Calu3 (cell line): ENCODE results near the gene FLNA. TPM values are rescaled to one million over a fixed set of nuclear protein-coding genes. Genes with fewer than 3 reads are reported as not detected.
A peak's percentile ranks its signal among the peaks of the same experiment; 100 is the strongest.

Experiments used
- BruUV-seq: library from RNA; stranded (reverse); fragments of 400-500 nt; replicated peaks from 2 replicates; lab custom pipeline; 2021; lab: Mats Ljungman, UMichigan
- CTCF ChIA-PET: fragments of 300-600 bp; sonication (Branson Sonifier 250); formaldehyde crosslinking; loops from one replicate; lab custom pipeline; 2022; ENCODE audit warnings: antibody characterized with exemption; lab: Charles Lee
- DNase-seq: peaks from one replicate; pipeline ENCODE4 v3.0.0; 2022
- H3K27ac Mint-ChIP-seq: one replicate; pipeline ENCODE4 v1.8.0; 2022; ENCODE audit warnings: mixed read lengths; ENCODE audit not compliant: unreplicated experiment
- H3K27me3 Mint-ChIP-seq: one replicate; pipeline ENCODE4 v1.8.0; 2022; ENCODE audit warnings: mixed read lengths; ENCODE audit not compliant: unreplicated experiment
- H3K36me3 Mint-ChIP-seq: one replicate; pipeline ENCODE4 v1.8.0; 2022; ENCODE audit warnings: mild to moderate bottlenecking, moderate library complexity, mixed read lengths; ENCODE audit not compliant: insufficient read depth, unreplicated experiment
- H3K4me1 Mint-ChIP-seq: one replicate; pipeline ENCODE4 v1.8.0; 2022; ENCODE audit warnings: mild to moderate bottlenecking, low read depth, mixed read lengths; ENCODE audit not compliant: unreplicated experiment
- H3K4me3 Mint-ChIP-seq: one replicate; pipeline ENCODE4 v1.8.0; 2022; ENCODE audit warnings: mild to moderate bottlenecking, low read depth, moderate library complexity, mixed read lengths; ENCODE audit not compliant: unreplicated experiment
- H3K9me3 Mint-ChIP-seq: one replicate; pipeline ENCODE4 v1.8.0; 2022; ENCODE audit warnings: low read depth, mixed read lengths; ENCODE audit not compliant: unreplicated experiment
- CTCF ChIP-seq: fragments of 200-600 bp; IDR thresholded peaks from one replicate; pipeline ENCODE4 v1.8.0; 2022; ENCODE audit warnings: antibody characterized with exemption; ENCODE audit not compliant: unreplicated experiment
- intact Hi-C: fragments of 100-400 bp; cut with micrococcal nuclease; formaldehyde crosslinking; loops from one replicate; pipeline ENCODE4 v1.10.0; 2022; ENCODE audit not compliant: unreplicated experiment
- total RNA-seq: library from RNA; stranded (reverse); gene quantifications from 2 replicates; pipeline ENCODE4 v1.2.3, GENCODE V29; 2022

The FLNA gene
- total RNA-seq, 1 experiment from 2014 or later, result 1,240 TPM

- DNase-seq, result peak; percentile 60
- Mint-ChIP-seq H3K27ac (no peak overlapping the region), H3K36me3 (peaks cover 55% of the 10 kb centered on the region), H3K4me1 (peaks cover 19% of the 10 kb centered on the region), H3K27me3 (no peaks in the 10 kb centered on the region), H3K4me3 (peak overlapping the region; percentile 86), H3K9me3 (no peaks in the 10 kb centered on the region)
- CTCF ChIA-PET, result interaction anchor here (0.5 to 1.5 kb wide), 3 partner anchors 98 to 1181 kb away, joined by 3 to 4 read pairs (median 3); no protein-coding TSS in a partner anchor
- intact Hi-C loops, result no loop called here
- no peak for TF ChIP-seq CTCF
- no TSS peak for BruUV-seq
Observed at GRCh38 chrX:154411981-154412340, 37.5 kb upstream of the FLNA start.

- no peaks in the 10 kb centered on the region for H3K27me3 Mint-ChIP-seq
- peak within 1 kb of the TSS; percentile 81 for H3K4me3 Mint-ChIP-seq
- TF ChIP-seq CTCF, result no peak
- H3K27ac Mint-ChIP-seq, result peak within 1 kb of the TSS; percentile 72
- CTCF ChIA-PET, result interaction anchor here (1.0 to 2.0 kb wide), 2 partner anchors 14 to 36 kb away, joined by 3 to 7 read pairs; no protein-coding TSS in a partner anchor
- peaks cover 19% of the 10 kb centered on the region for H3K4me1 Mint-ChIP-seq
- DNase-seq, result peak; percentile 95
- H3K9me3 Mint-ChIP-seq, result no peaks in the 10 kb centered on the region
- peaks cover 56% of the 10 kb centered on the region for H3K36me3 Mint-ChIP-seq
- intact Hi-C loops, result loop anchor here (5.0 kb wide), 1 partner anchor 83 kb away; the partner anchor contains the start of gene SLC10A3
- BruUV-seq, result no TSS peak
Observed at GRCh38 chrX:154409222-154409871, 34.9 kb upstream of the FLNA start, which contains the start of gene DNASE1L1. Gene DNASE1L1 (minus strand): TSS chrX:154409254. CDS start chrX:154405568, 3,686 bp downstream.

- Mint-ChIP-seq H3K9me3 (no peaks in the 10 kb centered on the region), H3K36me3 (peaks cover 58% of the 10 kb centered on the region), H3K4me1 (peaks cover 19% of the 10 kb centered on the region), H3K4me3 (peak overlapping the region; percentile 81), H3K27me3 (no peaks in the 10 kb centered on the region), H3K27ac (peak overlapping the region; percentile 72)
- intact Hi-C loops, result loop anchor here (5.0 kb wide), 1 partner anchor 84 kb away; the partner anchor contains the start of gene SLC10A3
- DNase-seq, result no peak
- BruUV-seq, result no TSS peak
- CTCF ChIA-PET, result interaction anchor here (1.0 to 2.0 kb wide), 2 partner anchors 15 to 35 kb away, joined by 3 to 7 read pairs; no protein-coding TSS in a partner anchor
- TF ChIP-seq CTCF, result no peak
Observed at GRCh38 chrX:154408659-154409221, 34.3 kb upstream of the FLNA start.

GRCh38 chrX:154404625-154405192 is 30.3 kb upstream of the FLNA start:
- H3K36me3 Mint-ChIP-seq, result peaks cover 66% of the 10 kb centered on the region
- H3K4me3 Mint-ChIP-seq, result no peak overlapping the region
- H3K27ac Mint-ChIP-seq, result no peak overlapping the region
- CTCF ChIA-PET, result no interaction called here
- no peaks in the 10 kb centered on the region for H3K27me3 Mint-ChIP-seq
- peaks cover 17% of the 10 kb centered on the region for H3K4me1 Mint-ChIP-seq
- no peaks in the 10 kb centered on the region for H3K9me3 Mint-ChIP-seq
- BruUV-seq, result no TSS peak
- TF ChIP-seq CTCF, result no peak
- intact Hi-C loops, result loop anchor here (5.0 kb wide), 1 partner anchor 88 kb away; the partner anchor contains the start of gene SLC10A3
- DNase-seq, result no peak
